ENCODE data around the gene ELAPOR2. TPM values are rescaled to one million over a fixed set of nuclear protein-coding genes. Genes with fewer than 3 reads are reported as not detected.

The ELAPOR2 gene
- total and polyA plus RNA-seq, 4 donors, result 0.47 to 1.4 (median 0.82) TPM

DNA sequence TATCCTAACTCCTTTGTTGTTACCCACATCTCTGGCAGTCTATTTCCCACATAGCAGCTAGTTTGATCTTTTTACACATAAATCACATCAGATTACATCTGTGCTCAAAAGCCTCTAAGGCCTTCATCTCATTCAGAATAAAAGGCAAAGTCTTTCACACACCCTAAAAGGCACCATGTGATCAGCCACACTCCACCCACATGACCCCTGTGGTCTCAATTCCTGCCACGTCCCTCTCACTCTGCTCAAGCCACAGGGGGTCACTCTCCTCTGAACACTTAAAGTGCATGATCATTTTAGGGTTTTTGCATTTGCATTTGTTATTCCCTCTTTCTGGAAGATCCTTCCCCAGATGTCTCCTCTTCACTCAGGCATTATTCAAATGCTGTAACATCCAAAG lies 30.8 kb downstream of the ELAPOR2 start:
- DNase-seq (ENCODE audit: low spot score), result no peak
- Histone ChIP-seq H3K9me3 (ENCODE audit: control insufficient read depth in 4 of 4, low read length in 3 of 4) (no peaks in the 10 kb centered on the region), H3K4me3 (ENCODE audit: low read depth in 1 of 3, low read length in 3 of 3) (no peak overlapping the region), H3K9ac (ENCODE audit: low read depth in 1 of 2, low read length in 2 of 2) (no peak overlapping the region), H3K27ac (ENCODE audit: low read depth in 1 of 2, low read length in 2 of 2) (no peak overlapping the region), H3K4me1 (ENCODE audit: control insufficient read depth in 4 of 4, insufficient read depth in 4 of 4, low read length in 3 of 4) (no peaks in the 10 kb centered on the region), H3K27me3 (ENCODE audit: control insufficient read depth in 4 of 4, insufficient read depth in 4 of 4, low read length in 3 of 4) (no peaks in the 10 kb centered on the region), H3K36me3 (ENCODE audit: control insufficient read depth in 4 of 4, insufficient read depth in 3 of 4, low read depth in 1 of 4, low read length in 3 of 4) (no peaks in the 10 kb centered on the region)
- WGBS, result 52% methylated on average over 1 of the region's 1 CpG
- TF ChIP-seq RAD21 (IDR thresholded peaks at IDR 0.05), result no peak
- TF ChIP-seq SP1 (IDR thresholded peaks at IDR 0.05), result no peak
- no peak for TF ChIP-seq JUND (IDR thresholded peaks at IDR 0.05)
- TF ChIP-seq TAF1 (conservative IDR thresholded peaks at IDR 0.05), result no peak
- TF ChIP-seq RXRA (IDR thresholded peaks at IDR 0.05), result no peak
- TF ChIP-seq FOXA2 (IDR thresholded peaks at IDR 0.05), result no peak
- TF ChIP-seq HNF4A (conservative IDR thresholded peaks at IDR 0.05), result no peak
- TF ChIP-seq, protein P1, sequence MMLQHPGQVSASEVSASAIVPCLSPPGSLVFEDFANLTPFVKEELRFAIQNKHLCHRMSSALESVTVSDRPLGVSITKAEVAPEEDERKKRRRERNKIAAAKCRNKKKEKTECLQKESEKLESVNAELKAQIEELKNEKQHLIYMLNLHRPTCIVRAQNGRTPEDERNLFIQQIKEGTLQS (IDR thresholded peaks at IDR 0.05), result no peak
- no peak for TF ChIP-seq FOXA1 (IDR thresholded peaks at IDR 0.05)
- TF ChIP-seq YY1 (IDR thresholded peaks at IDR 0.05), result no peak
- TF ChIP-seq HNF4G (IDR thresholded peaks at IDR 0.05), result no peak
- TF ChIP-seq NR2F2 (IDR thresholded peaks at IDR 0.05), result no peak
- TF ChIP-seq REST (IDR thresholded peaks at IDR 0.05), result no peak
- no peak for TF ChIP-seq EGR1 (IDR thresholded peaks at IDR 0.05; ENCODE audit: low read depth in 2 of 2)
- TF ChIP-seq, protein P2, sequence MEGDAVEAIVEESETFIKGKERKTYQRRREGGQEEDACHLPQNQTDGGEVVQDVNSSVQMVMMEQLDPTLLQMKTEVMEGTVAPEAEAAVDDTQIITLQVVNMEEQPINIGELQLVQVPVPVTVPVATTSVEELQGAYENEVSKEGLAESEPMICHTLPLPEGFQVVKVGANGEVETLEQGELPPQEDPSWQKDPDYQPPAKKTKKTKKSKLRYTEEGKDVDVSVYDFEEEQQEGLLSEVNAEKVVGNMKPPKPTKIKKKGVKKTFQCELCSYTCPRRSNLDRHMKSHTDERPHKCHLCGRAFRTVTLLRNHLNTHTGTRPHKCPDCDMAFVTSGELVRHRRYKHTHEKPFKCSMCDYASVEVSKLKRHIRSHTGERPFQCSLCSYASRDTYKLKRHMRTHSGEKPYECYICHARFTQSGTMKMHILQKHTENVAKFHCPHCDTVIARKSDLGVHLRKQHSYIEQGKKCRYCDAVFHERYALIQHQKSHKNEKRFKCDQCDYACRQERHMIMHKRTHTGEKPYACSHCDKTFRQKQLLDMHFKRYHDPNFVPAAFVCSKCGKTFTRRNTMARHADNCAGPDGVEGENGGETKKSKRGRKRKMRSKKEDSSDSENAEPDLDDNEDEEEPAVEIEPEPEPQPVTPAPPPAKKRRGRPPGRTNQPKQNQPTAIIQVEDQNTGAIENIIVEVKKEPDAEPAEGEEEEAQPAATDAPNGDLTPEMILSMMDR (IDR thresholded peaks at IDR 0.05; ENCODE audit: low read depth, low read length, missing input control), result no peak
- TF ChIP-seq ZBTB33 (IDR thresholded peaks at IDR 0.05), result no peak

GRCh38 chr7:87027900-87028299 lies 31.6 kb downstream of the ELAPOR2 start:
- Histone ChIP-seq H3K36me3 (ENCODE audit: control insufficient read depth in 4 of 4, insufficient read depth in 3 of 4, low read depth in 1 of 4, low read length in 3 of 4) (no peaks in the 10 kb centered on the region), H3K27ac (ENCODE audit: low read depth in 1 of 2, low read length in 2 of 2) (no peak overlapping the region), H3K4me1 (ENCODE audit: control insufficient read depth in 4 of 4, insufficient read depth in 4 of 4, low read length in 3 of 4) (no peaks in the 10 kb centered on the region), H3K4me3 (ENCODE audit: low read depth in 1 of 3, low read length in 3 of 3) (no peak overlapping the region), H3K9ac (ENCODE audit: low read depth in 1 of 2, low read length in 2 of 2) (no peak overlapping the region), H3K9me3 (ENCODE audit: control insufficient read depth in 4 of 4, low read length in 3 of 4) (no peaks in the 10 kb centered on the region), H3K27me3 (ENCODE audit: control insufficient read depth in 4 of 4, insufficient read depth in 4 of 4, low read length in 3 of 4) (no peaks in the 10 kb centered on the region)
- DNase-seq (ENCODE audit: low spot score), result no peak
- TF ChIP-seq, protein P2 (IDR thresholded peaks at IDR 0.05; ENCODE audit: low read depth, low read length, missing input control), result no peak
- no peak for TF ChIP-seq FOXA1 (IDR thresholded peaks at IDR 0.05)
- no peak for TF ChIP-seq TAF1 (conservative IDR thresholded peaks at IDR 0.05)
- TF ChIP-seq, protein P1 (IDR thresholded peaks at IDR 0.05), result no peak
- no peak for TF ChIP-seq ZBTB33 (IDR thresholded peaks at IDR 0.05)
- TF ChIP-seq HNF4G (IDR thresholded peaks at IDR 0.05), result no peak
- no peak for TF ChIP-seq MAX (IDR thresholded peaks at IDR 0.05)
- TF ChIP-seq JUND (IDR thresholded peaks at IDR 0.05), result no peak
- TF ChIP-seq SP1 (IDR thresholded peaks at IDR 0.05), result no peak
- no peak for TF ChIP-seq YY1 (IDR thresholded peaks at IDR 0.05)
- TF ChIP-seq RAD21 (IDR thresholded peaks at IDR 0.05), result no peak
- TF ChIP-seq NR2F2 (IDR thresholded peaks at IDR 0.05), result no peak
